ENCODE measurements around the gene CERS6.

- no peak for TF ChIP-seq ATF3 (IDR thresholded peaks at IDR 0.05; ENCODE audit: borderline replicate concordance, extremely low read depth, low read depth, low read length)
- no peak for TF ChIP-seq SIN3A (IDR thresholded peaks at IDR 0.05; ENCODE audit: low read depth, low read length)
- TF ChIP-seq TARDBP (IDR thresholded peaks at IDR 0.05; ENCODE audit: borderline replicate concordance): no peak
- TF ChIP-seq NRF1 (conservative IDR thresholded peaks at IDR 0.05; ENCODE audit: low read depth, low read length): no peak
- TF ChIP-seq TAF1 (IDR thresholded peaks at IDR 0.05; ENCODE audit: borderline replicate concordance, low read depth, low read length): no peak
- no peak for TF ChIP-seq CTCF (IDR thresholded peaks at IDR 0.05 in 2 of 3, conservative IDR thresholded peaks at IDR 0.05 in 1 of 3; ENCODE audit: control insufficient read depth in 2 of 3, extremely low read depth in 1 of 3, insufficient read depth in 1 of 3, low read depth in 3 of 3, low read length in 3 of 3)
- no peak for TF ChIP-seq CHD2 (IDR thresholded peaks at IDR 0.05; ENCODE audit: borderline replicate concordance, low read depth, low read length)
- no peak for TF ChIP-seq KDM1A (IDR thresholded peaks at IDR 0.05; ENCODE audit: borderline replicate concordance)
- no peak for TF ChIP-seq POLR2AphosphoS5 (IDR thresholded peaks at IDR 0.05; ENCODE audit: low read length)
- no peak for TF ChIP-seq POLR2A (IDR thresholded peaks at IDR 0.05; ENCODE audit: low read depth, low read length)
- no peak for TF ChIP-seq MAX (IDR thresholded peaks at IDR 0.05; ENCODE audit: low read depth, low read length)
- no peak for TF ChIP-seq SMC3 (IDR thresholded peaks at IDR 0.05; ENCODE audit: borderline replicate concordance, low read length)
- no peak for TF ChIP-seq REST (IDR thresholded peaks at IDR 0.05; ENCODE audit: low read depth, low read length)
Observed at GRCh38 chr2:168633895-168634294, 177.8 kb downstream of the CERS6 start.

Measured in GM12878 (cell line).